Spleen (tissue), 11 donors: ENCODE results near the gene SEMG2. TPM values are rescaled to one million over a fixed set of nuclear protein-coding genes. Genes with fewer than 3 reads are reported as not detected.

Experiments used
- DNase-seq: peaks from one replicate; pipeline ENCODE4 v3.0.0-alpha.2; 2020
- H3K27ac ChIP-seq, 8 donors: fragments of 200-600 bp; sonication (generic) in 7 of 8; 1 replicate in 4 of 8; 2 replicates in 4 of 8; pipeline versions ENCODE4 v1.5.0 to v1.8.0; 2016 to 2021; ENCODE audit warnings: inconsistent platforms in 4 of 8, mild to moderate bottlenecking in 4 of 8, moderate library complexity in 1 of 8
- H3K27me3 ChIP-seq, 7 donors: fragments of 200-600 bp; sonication (generic) in 6 of 7; replicated peaks in 1 of 7; 1 replicate in 4 of 7; 2 replicates in 3 of 7; pipeline versions ENCODE4 v1.5.0 to v1.8.0; 2016 to 2021; ENCODE audit warnings: inconsistent platforms in 3 of 7, mild to moderate bottlenecking in 1 of 7
- H3K36me3 ChIP-seq, 6 donors: fragments of 200-600 bp; sonication (generic) in 5 of 6; 1 replicate in 4 of 6; 2 replicates in 2 of 6; pipeline versions ENCODE4 v1.5.0 to v1.8.0; 2016 to 2021; ENCODE audit warnings: inconsistent platforms in 2 of 6
- H3K4me1 ChIP-seq, 6 donors: fragments of 200-600 bp; sonication (generic) in 5 of 6; 1 replicate in 3 of 6; 2 replicates in 3 of 6; pipeline versions ENCODE4 v1.5.0 to v1.8.0; 2016 to 2021; ENCODE audit warnings: inconsistent platforms in 3 of 6
- H3K4me3 ChIP-seq, 8 donors: fragments of 200-600 bp; sonication (generic) in 7 of 8; 1 replicate in 4 of 8; 2 replicates in 4 of 8; pipeline versions ENCODE4 v1.5.0 to v1.8.0; 2016 to 2021; ENCODE audit warnings: inconsistent platforms in 4 of 8, mild to moderate bottlenecking in 4 of 8, moderate library complexity in 2 of 8
- H3K9me3 ChIP-seq, 8 donors: fragments of 200-600 bp; sonication (generic) in 7 of 8; 1 replicate in 4 of 8; 2 replicates in 4 of 8; pipeline versions ENCODE4 v1.5.0 to v1.8.0; 2016 to 2021; ENCODE audit warnings: inconsistent platforms in 4 of 8
- POLR2A ChIP-seq, 3 donors: fragments of 450-650 bp; IDR thresholded peaks; one replicate each; pipeline ENCODE4 v1.5.1; 2017; ENCODE audit warnings: antibody characterized with exemption in 3 of 3, mild to moderate bottlenecking in 1 of 3
- POLR2AphosphoS5 ChIP-seq, 3 donors: sonication (generic); formaldehyde crosslinking; IDR thresholded peaks; one replicate each; pipeline ENCODE4 v1.5.1; 2017; ENCODE audit warnings: antibody characterized with exemption in 3 of 3
- WGBS, 5 donors: extraction: QIAGEN DNeasy Blood & Tissue Kit in 3 of 5; methylation state at CpG; one replicate each; pipeline versions ENCODE4 v1.1.5 to v1.1.7; 2013 to 2018; 5-methylcytosine and 5-hydroxymethylcytosine counted together
- intact Hi-C: fragments of 100-400 bp; cut with DNase I; formaldehyde crosslinking; loops from one replicate; pipeline ENCODE4 v1.15.0; 2023; ENCODE audit warnings: low total_unique reads
- polyA plus RNA-seq, 3 donors: library from polyadenylated mRNA; stranded (reverse); fragments of 200-250 nt; gene quantifications; one replicate each; pipeline ENCODE4 v1.2.1, GENCODE V29; 2013
- total RNA-seq, 7 donors: library from RNA; depleted of rRNA in 3 of 7; stranded (reverse); fragments of >200 nt in 3 of 7; fragmentation: NEBNext Ultra II Directional in 4 of 7; extraction: Animal tissue kit (Norgen Biotek cat#: 25700) in 4 of 7; gene quantifications; one replicate each; pipeline versions ENCODE4 v1.1.0 to v1.2.1, GENCODE V29; 2016 to 2021
- TF ChIP-seq, protein P1 (sequence below), 11 experiments: fragments of 200-600 bp in 7 of 11; fragments of 450-650 bp in 4 of 11; sonication (generic) in 4 of 11; IDR thresholded peaks in 8 of 11; conservative IDR thresholded peaks in 3 of 11; 1 replicate in 7 of 11; 2 replicates in 4 of 11; pipeline versions ENCODE4 v1.4.0 to v1.8.0; 2016 to 2021; ENCODE audit warnings: antibody characterized with exemption in 11 of 11, inconsistent platforms in 4 of 11, mild to moderate bottlenecking in 1 of 11
- donor health status: healthy with polysubstance abuse.
- donor health status: DM: no; HTN: no; CAD: no; lungs with moderate emphysema.
- donor health status: DM: no; HTN: no; CAD: no.
- donor health status: Bipolar disorder and iron deficiency.
- donor health status: healthy.
- donor health status: DM: no; HTN: no; CAD: no.
- donor health status: DM: yes; HTN: yes; CAD: no.

Gene SEMG2
- total and polyA plus RNA-seq, 10 donors, result not detected

DNA sequence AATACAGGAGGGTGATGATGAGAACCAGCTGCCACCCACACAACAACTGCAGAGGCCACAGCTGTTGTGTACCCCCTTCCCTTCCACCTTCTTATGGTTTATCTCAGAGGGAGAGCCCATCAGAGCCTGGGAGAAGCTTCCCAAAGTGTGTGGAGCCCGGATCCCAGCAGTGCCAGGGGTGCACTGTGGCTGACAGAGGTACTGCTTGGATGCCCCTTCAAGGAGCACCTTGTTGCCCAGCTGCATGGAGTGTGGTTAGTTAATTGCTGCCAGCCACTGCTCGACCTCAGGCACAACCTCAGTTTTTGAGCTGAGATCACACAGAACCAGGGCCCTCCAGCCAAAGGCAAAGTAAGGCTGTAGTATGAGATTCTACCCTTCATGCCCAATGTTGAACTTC is 33.5 kb upstream of the SEMG2 start:
- no peak for TF ChIP-seq POLR2AphosphoS5 (IDR thresholded peaks at IDR 0.05)
- TF ChIP-seq, protein P1, sequence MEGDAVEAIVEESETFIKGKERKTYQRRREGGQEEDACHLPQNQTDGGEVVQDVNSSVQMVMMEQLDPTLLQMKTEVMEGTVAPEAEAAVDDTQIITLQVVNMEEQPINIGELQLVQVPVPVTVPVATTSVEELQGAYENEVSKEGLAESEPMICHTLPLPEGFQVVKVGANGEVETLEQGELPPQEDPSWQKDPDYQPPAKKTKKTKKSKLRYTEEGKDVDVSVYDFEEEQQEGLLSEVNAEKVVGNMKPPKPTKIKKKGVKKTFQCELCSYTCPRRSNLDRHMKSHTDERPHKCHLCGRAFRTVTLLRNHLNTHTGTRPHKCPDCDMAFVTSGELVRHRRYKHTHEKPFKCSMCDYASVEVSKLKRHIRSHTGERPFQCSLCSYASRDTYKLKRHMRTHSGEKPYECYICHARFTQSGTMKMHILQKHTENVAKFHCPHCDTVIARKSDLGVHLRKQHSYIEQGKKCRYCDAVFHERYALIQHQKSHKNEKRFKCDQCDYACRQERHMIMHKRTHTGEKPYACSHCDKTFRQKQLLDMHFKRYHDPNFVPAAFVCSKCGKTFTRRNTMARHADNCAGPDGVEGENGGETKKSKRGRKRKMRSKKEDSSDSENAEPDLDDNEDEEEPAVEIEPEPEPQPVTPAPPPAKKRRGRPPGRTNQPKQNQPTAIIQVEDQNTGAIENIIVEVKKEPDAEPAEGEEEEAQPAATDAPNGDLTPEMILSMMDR (IDR thresholded peaks at IDR 0.05 in 8 of 11, conservative IDR thresholded peaks at IDR 0.05 in 3 of 11), result no peak
- TF ChIP-seq POLR2A (IDR thresholded peaks at IDR 0.05), result no peak
- no peak for DNase-seq
- Histone ChIP-seq H3K4me3 (peak overlapping the region in 1 of 8 donors; percentile 23), H3K27ac (peak overlapping the region in 3 of 8 donors; percentile 42 to 72 (median 49)), H3K36me3 (no peaks in the 10 kb centered on the region), H3K9me3 (no peaks in the 10 kb centered on the region), H3K4me1 (no peaks in the 10 kb centered on the region), H3K27me3 (peaks cover 0 to 20% (median 0%) of the 10 kb centered on the region in 7 donors)
- intact Hi-C loops, result no loop called here
- WGBS, 5 donors, result 35 to 63% (median 54%) methylated on average over 2 of the region's 2 CpGs

DNA sequence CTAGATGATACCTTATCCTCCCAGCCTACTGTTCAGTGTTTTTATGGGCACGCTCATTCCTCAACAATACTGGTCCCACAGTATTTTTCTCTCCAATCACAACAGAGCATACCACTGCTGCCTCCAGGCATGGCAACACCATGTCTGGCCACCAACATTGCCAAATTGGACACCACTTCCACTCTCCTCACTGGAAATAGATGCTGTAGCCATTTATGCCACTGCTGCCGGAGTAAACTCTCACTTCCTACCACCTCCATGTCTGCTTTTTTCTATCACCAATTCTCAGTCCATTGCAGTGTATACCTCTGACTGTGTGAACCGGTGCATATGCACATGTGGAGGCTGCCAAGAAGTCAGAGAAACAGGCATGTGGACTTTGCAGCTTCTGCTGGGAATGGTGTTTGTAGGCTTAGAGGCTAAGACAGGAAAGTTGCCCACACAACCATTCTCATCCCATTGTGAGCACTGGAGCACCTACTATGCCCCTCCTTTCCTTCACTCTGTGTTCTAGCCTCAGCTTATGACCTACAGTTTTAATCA is 32.0 kb upstream of the SEMG2 start:
- DNase-seq, result no peak
- no peak for TF ChIP-seq POLR2A (IDR thresholded peaks at IDR 0.05)
- TF ChIP-seq, protein P1 (IDR thresholded peaks at IDR 0.05 in 8 of 11, conservative IDR thresholded peaks at IDR 0.05 in 3 of 11), result no peak
- TF ChIP-seq POLR2AphosphoS5 (IDR thresholded peaks at IDR 0.05), result no peak
- Histone ChIP-seq H3K4me3 (no peak overlapping the region), H3K27ac (no peak overlapping the region), H3K27me3 (peaks cover 0 to 13% (median 0%) of the 10 kb centered on the region in 7 donors), H3K4me1 (no peaks in the 10 kb centered on the region), H3K36me3 (no peaks in the 10 kb centered on the region), H3K9me3 (no peaks in the 10 kb centered on the region)
- WGBS, 5 donors, result 85 to 93% (median 87%) methylated on average over 3 of the region's 3 CpGs
- intact Hi-C loops, result no loop called here

DNA sequence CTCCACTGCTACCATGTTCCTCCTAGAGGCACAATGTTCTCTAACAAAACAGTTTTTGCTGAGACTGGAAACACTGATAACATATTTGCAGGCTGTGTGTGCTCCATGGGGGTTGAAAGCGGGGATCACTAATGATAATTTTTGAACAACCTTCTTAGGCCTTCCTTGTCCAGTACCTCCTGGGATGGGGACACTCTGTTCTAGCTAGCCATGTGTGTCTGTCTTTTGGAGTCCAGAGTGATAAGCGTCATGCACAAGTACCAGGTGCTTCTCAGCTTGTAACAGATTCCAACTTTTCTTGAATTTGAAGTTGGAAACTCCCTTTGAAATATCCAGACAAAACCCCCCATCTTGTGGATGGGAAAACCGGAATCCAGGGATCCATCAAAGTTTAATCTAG is 31.3 kb upstream of the SEMG2 start:
- DNase-seq, result no peak
- 76 to 84% (median 82%) methylated on average over 3 of the region's 3 CpGs for WGBS, 5 donors

DNA sequence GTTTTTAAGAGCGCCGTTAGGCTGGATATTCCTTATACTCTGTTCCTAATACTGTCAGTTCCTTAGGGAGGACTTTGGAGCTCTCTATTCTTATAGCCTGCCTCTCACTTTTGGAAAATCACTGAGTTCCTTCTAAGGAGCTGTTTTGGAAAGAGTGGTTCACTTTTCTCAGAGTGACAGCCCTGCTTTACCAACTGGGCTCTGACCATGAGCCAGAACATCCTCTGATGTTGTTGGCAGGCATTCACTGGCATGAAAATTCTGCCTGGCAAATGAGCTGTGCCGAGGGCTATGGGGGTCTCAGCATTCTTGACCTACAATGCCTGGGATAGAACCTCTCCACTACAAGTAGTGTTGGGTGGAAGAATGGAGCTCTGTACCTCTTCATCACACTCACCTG is 29.2 kb upstream of the SEMG2 start:
- Histone ChIP-seq H3K27me3 (peaks cover 0 to 11% (median 0%) of the 10 kb centered on the region in 7 donors), H3K4me3 (no peak overlapping the region), H3K9me3 (peaks cover 0 to 3% (median 0%) of the 10 kb centered on the region in 8 donors), H3K4me1 (no peaks in the 10 kb centered on the region), H3K36me3 (no peaks in the 10 kb centered on the region), H3K27ac (no peak overlapping the region)
- no peak for DNase-seq
- TF ChIP-seq, protein P1 (IDR thresholded peaks at IDR 0.05 in 8 of 11, conservative IDR thresholded peaks at IDR 0.05 in 3 of 11), result no peak
- TF ChIP-seq POLR2A (IDR thresholded peaks at IDR 0.05) (no peak), POLR2AphosphoS5 (IDR thresholded peaks at IDR 0.05) (no peak)
- intact Hi-C loops, result no loop called here
- WGBS, 5 donors, result 90 to 94% (median 91%) methylated on average over 2 to 3 of the region's 3 CpGs

More for the DNA sequence above, 31.3 kb upstream of the SEMG2 start:
- no peak for TF ChIP-seq POLR2AphosphoS5 (IDR thresholded peaks at IDR 0.05)
- TF ChIP-seq, protein P1 (IDR thresholded peaks at IDR 0.05 in 8 of 11, conservative IDR thresholded peaks at IDR 0.05 in 3 of 11), result no peak
- TF ChIP-seq POLR2A (IDR thresholded peaks at IDR 0.05), result no peak
- intact Hi-C loops, result no loop called here
- H3K4me1 ChIP-seq, result no peaks in the 10 kb centered on the region
- no peaks in the 10 kb centered on the region for H3K9me3 ChIP-seq
- H3K4me3 ChIP-seq, result no peak overlapping the region
- no peaks in the 10 kb centered on the region for H3K36me3 ChIP-seq
- H3K27me3 ChIP-seq, result peaks cover 0 to 11% (median 0%) of the 10 kb centered on the region in 7 donors
- H3K27ac ChIP-seq, result no peak overlapping the region
